Tibial artery (tissue), 4 donors: ENCODE data around the gene ALG12.

Source experiments
- DNase-seq, 2 donors: peaks; one replicate each; pipeline ENCODE4 v3.0.0-alpha.2; 2019
- H3K27ac ChIP-seq, 2 donors: fragments of 200-600 bp; sonication (generic) in 1 of 2; 1 replicate in 1 of 2; 2 replicates in 1 of 2; pipeline ENCODE4 v1.5.1; 2018 to 2019; ENCODE audit warnings: mild to moderate bottlenecking in 1 of 2
- H3K27me3 ChIP-seq, 2 donors: fragments of 200-600 bp; sonication (generic) in 1 of 2; one replicate each; pipeline versions ENCODE4 v1.5.1 to v1.6.0; 2016 to 2019
- H3K36me3 ChIP-seq, 3 donors: fragments of 200-600 bp; sonication (generic) in 2 of 3; one replicate each; pipeline ENCODE4 v1.5.1; 2016 to 2019; ENCODE audit warnings: mild to moderate bottlenecking in 2 of 3
- H3K4me1 ChIP-seq, 4 donors: fragments of 200-600 bp; sonication (generic) in 2 of 4; 1 replicate in 3 of 4; 2 replicates in 1 of 4; pipeline ENCODE4 v1.5.1; 2016 to 2019
- H3K4me3 ChIP-seq, 2 donors: fragments of 200-600 bp; sonication (generic) in 1 of 2; 1 replicate in 1 of 2; 2 replicates in 1 of 2; pipeline ENCODE4 v1.5.1; 2018 to 2019; ENCODE audit warnings: mild to moderate bottlenecking in 2 of 2
- H3K9me3 ChIP-seq, 3 donors: fragments of 200-600 bp; sonication (generic) in 1 of 3; one replicate each; pipeline ENCODE4 v1.5.1; 2016 to 2019
- intact Hi-C: fragments of 100-400 bp; cut with DNase I; formaldehyde crosslinking; loops from one replicate; pipeline ENCODE4 v1.15.0; 2023; ENCODE audit warnings: low total_unique reads
- TF ChIP-seq, protein P1 (sequence below), 2 experiments: fragments of 200-600 bp in 1 of 2; fragments of 450-650 bp in 1 of 2; IDR thresholded peaks; one replicate each; pipeline ENCODE4 v1.5.1; 2017 to 2019; ENCODE audit warnings: antibody characterized with exemption in 2 of 2, mild to moderate bottlenecking in 1 of 2, moderate library complexity in 1 of 2

The ALG12 gene

DNA sequence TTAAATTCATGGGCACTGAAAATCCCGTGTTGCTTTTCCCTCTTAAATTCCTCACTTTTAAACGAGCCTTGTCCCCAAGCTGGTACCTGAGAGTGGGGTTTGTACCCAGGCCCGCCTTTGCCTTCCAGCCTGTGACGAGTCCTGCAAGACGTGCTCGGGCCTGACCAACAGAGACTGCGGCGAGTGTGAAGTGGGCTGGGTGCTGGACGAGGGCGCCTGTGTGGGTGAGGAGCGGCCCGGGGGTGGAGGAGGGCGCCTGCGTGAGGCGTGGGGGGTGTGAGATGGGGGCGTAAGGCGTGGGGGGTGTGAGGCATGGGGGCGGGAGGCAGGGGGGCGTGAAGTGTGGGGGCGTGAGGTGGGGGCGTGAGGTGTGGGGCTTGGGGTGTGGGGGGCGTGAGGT is 4.2 kb upstream of the ALG12 start:
- H3K4me3 ChIP-seq, result no peak overlapping the region
- H3K27ac ChIP-seq, result no peak overlapping the region
- no peak for DNase-seq
- no peaks in the 10 kb centered on the region for H3K27me3 ChIP-seq
- TF ChIP-seq, protein P1, sequence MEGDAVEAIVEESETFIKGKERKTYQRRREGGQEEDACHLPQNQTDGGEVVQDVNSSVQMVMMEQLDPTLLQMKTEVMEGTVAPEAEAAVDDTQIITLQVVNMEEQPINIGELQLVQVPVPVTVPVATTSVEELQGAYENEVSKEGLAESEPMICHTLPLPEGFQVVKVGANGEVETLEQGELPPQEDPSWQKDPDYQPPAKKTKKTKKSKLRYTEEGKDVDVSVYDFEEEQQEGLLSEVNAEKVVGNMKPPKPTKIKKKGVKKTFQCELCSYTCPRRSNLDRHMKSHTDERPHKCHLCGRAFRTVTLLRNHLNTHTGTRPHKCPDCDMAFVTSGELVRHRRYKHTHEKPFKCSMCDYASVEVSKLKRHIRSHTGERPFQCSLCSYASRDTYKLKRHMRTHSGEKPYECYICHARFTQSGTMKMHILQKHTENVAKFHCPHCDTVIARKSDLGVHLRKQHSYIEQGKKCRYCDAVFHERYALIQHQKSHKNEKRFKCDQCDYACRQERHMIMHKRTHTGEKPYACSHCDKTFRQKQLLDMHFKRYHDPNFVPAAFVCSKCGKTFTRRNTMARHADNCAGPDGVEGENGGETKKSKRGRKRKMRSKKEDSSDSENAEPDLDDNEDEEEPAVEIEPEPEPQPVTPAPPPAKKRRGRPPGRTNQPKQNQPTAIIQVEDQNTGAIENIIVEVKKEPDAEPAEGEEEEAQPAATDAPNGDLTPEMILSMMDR (IDR thresholded peaks at IDR 0.05), result no peak
- peaks cover 0 to 20% (median 12%) of the 10 kb centered on the region in 4 donors for H3K4me1 ChIP-seq
- intact Hi-C loops, result no loop called here
- H3K9me3 ChIP-seq, result no peaks in the 10 kb centered on the region
- peaks cover 6 to 57% (median 28%) of the 10 kb centered on the region in 3 donors for H3K36me3 ChIP-seq

DNA sequence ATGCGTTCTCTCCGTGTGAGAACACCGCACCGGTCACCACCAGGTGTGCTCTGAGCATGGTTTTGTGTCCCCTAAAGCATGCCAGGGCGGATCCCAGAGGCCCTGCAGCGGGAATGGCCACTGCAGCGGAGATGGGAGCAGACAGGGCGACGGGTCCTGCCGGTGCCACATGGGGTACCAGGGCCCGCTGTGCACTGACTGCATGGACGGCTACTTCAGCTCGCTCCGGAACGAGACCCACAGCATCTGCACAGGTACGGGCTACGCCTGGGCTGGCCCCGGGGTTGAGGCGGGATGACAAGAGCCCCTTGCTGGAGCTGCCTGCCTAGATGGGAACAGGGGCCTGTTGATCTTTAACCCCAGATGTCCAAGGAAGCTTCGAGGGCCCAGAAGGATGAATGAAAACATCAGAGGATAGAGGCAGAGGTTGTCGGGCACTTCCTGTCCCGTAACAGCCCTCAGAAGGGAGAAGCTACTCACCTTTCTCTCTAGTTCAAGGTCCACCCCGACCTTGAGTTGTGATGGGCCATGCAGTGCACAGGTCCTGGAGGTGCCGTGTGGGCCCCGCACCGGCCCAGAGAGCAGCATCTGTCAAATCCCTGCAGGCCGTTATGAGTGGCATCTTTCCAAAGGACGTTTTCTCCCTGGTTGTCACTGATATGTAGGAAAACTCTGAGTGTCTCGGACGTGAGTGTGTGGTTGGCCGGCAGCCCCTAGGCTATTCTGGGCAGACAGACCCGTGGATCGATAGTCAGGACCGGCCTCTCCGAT is 3.5 kb upstream of the ALG12 start:
- no peaks in the 10 kb centered on the region for H3K9me3 ChIP-seq
- TF ChIP-seq, protein P1 (IDR thresholded peaks at IDR 0.05), result no peak
- intact Hi-C loops, result no loop called here
- H3K4me3 ChIP-seq, result no peak overlapping the region
- no peak overlapping the region for H3K27ac ChIP-seq
- peaks cover 0 to 28% (median 19%) of the 10 kb centered on the region in 4 donors for H3K4me1 ChIP-seq
- no peak for DNase-seq
- H3K27me3 ChIP-seq, result no peaks in the 10 kb centered on the region
- peaks cover 6 to 57% (median 28%) of the 10 kb centered on the region in 3 donors for H3K36me3 ChIP-seq

DNA sequence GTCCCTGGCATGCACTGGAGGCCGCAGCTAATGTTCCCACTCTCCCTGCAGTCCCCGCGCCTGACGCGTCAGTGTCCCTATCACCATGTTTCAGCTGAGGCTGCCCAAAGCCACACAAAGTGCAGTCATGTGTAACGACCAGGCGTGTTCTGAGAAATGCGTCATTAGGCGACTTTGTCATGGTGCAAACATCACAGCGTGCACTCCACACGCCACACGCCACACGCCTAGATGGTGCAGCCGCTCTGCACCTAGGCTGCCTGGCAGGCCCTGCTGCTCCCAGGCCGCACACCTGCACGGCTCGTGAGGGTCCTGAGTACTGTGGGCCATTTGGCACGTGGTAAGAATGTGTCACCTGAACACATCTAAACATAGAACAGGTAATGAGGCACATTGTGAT is 2.6 kb upstream of the ALG12 start:
- peaks cover 6 to 54% (median 27%) of the 10 kb centered on the region in 3 donors for H3K36me3 ChIP-seq
- H3K9me3 ChIP-seq, result no peaks in the 10 kb centered on the region
- intact Hi-C loops, result no loop called here
- TF ChIP-seq, protein P1 (IDR thresholded peaks at IDR 0.05), result no peak
- H3K4me3 ChIP-seq, result no peak overlapping the region
- H3K4me1 ChIP-seq, result peaks cover 0 to 32% (median 19%) of the 10 kb centered on the region in 4 donors
- no peaks in the 10 kb centered on the region for H3K27me3 ChIP-seq
- no peak overlapping the region for H3K27ac ChIP-seq
- no peak for DNase-seq

DNA sequence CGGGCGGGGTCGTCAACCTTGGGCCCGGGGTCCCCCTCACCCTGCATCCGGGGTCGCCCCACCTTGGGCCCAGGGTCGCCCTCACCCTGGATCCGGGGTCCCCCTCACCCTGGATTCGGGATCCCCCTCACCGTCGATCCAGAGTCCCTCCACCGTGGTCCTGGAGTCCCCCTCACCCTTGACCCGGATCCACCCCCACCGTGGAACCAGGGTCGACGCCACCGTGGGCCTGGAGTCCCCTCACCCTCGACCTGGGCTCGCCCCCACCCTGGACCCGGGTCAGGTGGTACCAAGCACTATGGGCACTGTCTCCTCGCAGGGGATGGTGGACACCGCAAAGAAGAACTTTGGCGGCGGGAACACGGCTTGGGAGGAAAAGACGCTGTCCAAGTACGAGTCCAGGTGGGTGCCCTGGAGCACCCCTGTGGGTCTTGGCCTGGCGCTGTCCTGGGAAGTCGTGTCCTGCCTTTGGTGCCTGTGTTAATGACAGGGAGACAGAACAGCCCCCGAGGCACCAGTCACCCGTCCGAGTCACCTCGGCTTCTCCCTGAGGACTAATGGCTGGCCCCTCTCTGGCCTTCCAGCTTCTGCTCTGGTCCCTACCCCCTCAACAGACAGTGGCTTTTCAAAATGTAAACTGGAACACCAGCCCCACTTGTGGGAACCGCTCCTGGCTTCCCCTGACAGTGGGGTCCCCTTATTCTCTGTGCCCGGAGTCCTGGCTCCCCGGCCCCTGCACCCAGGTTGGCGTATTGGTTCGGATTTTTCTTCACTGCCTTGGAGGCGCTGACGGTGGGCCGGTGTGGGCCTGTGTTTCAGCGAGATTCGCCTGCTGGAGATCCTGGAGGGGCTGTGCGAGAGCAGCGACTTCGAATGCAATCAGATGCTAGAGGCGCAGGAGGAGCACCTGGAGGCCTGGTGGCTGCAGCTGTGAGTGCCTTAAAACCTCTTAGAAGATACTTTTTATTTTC is 958 bp upstream of the ALG12 start:
- H3K4me3 ChIP-seq, result peak overlapping the region; percentile 66 to 69
- H3K27me3 ChIP-seq, result no peaks in the 10 kb centered on the region
- no peaks in the 10 kb centered on the region for H3K9me3 ChIP-seq
- H3K27ac ChIP-seq, result peak overlapping the region; percentile 87 to 95
- DNase-seq, result peak in 1 of 2 donors; percentile 69
- peaks cover 6 to 44% (median 15%) of the 10 kb centered on the region in 3 donors for H3K36me3 ChIP-seq
- intact Hi-C loops, result loop anchor here (5.0 kb wide), 1 partner anchor 67 kb away; the partner anchor contains the start of gene ZBED4
- TF ChIP-seq, protein P1 (IDR thresholded peaks at IDR 0.05), result no peak
- peaks cover 0 to 32% (median 19%) of the 10 kb centered on the region in 4 donors for H3K4me1 ChIP-seq

DNA sequence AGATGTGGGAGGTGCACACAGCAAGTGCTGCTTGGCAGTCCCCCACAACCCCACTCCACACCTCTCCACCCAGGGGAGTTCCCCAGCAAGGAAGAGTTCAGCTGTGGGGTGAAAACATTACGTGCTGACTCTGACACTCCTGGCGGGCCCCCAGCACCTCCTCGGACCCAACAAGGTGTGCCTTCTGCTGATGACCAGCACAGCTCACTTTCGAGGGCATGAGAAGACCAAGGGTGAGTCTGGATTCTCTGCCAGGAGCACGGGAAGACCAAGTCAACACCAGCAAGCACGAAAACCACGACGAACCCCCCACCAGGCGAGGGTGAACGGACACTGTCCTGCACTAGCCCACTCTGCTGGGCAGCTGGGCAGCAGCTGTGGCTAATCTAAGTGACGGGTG is 1.4 kb downstream of the ALG12 start:
- H3K9me3 ChIP-seq, result no peaks in the 10 kb centered on the region
- intact Hi-C loops, result loop anchor here (5.0 kb wide), 1 partner anchor 65 kb away; the partner anchor contains the start of gene ZBED4

More for the DNA sequence above, 1.4 kb downstream of the ALG12 start:
- no peak overlapping the region for H3K27ac ChIP-seq
- H3K27me3 ChIP-seq, result no peaks in the 10 kb centered on the region
- H3K4me3 ChIP-seq, result no peak overlapping the region
- TF ChIP-seq, protein P1 (IDR thresholded peaks at IDR 0.05), result no peak
- H3K4me1 ChIP-seq, result peaks cover 0 to 32% (median 19%) of the 10 kb centered on the region in 4 donors
- peaks cover 6 to 45% (median 34%) of the 10 kb centered on the region in 3 donors for H3K36me3 ChIP-seq
- DNase-seq, result peak in 1 of 2 donors; percentile 60
